ENCODE measurements around the gene ZBTB40.

Gene ZBTB40

GRCh38 chr1:22553991-22554522 lies 102.4 kb downstream of the ZBTB40 start:
- in situ Hi-C loops (cut with HindIII; ENCODE audit: low sequenced_read_pairs) = no loop called here

GRCh38 chr1:22555371-22555656 lies 103.7 kb downstream of the ZBTB40 start:
- in situ Hi-C loops (cut with HindIII; ENCODE audit: low sequenced_read_pairs) = no loop called here

- in situ Hi-C loops (cut with HindIII; ENCODE audit: low sequenced_read_pairs) = no loop called here
Measured at GRCh38 chr1:22556391-22557104, 104.9 kb downstream of the ZBTB40 start.

GRCh38 chr1:22557341-22557950 lies 105.8 kb downstream of the ZBTB40 start:
- in situ Hi-C loops (cut with HindIII; ENCODE audit: low sequenced_read_pairs) = no loop called here

DNA sequence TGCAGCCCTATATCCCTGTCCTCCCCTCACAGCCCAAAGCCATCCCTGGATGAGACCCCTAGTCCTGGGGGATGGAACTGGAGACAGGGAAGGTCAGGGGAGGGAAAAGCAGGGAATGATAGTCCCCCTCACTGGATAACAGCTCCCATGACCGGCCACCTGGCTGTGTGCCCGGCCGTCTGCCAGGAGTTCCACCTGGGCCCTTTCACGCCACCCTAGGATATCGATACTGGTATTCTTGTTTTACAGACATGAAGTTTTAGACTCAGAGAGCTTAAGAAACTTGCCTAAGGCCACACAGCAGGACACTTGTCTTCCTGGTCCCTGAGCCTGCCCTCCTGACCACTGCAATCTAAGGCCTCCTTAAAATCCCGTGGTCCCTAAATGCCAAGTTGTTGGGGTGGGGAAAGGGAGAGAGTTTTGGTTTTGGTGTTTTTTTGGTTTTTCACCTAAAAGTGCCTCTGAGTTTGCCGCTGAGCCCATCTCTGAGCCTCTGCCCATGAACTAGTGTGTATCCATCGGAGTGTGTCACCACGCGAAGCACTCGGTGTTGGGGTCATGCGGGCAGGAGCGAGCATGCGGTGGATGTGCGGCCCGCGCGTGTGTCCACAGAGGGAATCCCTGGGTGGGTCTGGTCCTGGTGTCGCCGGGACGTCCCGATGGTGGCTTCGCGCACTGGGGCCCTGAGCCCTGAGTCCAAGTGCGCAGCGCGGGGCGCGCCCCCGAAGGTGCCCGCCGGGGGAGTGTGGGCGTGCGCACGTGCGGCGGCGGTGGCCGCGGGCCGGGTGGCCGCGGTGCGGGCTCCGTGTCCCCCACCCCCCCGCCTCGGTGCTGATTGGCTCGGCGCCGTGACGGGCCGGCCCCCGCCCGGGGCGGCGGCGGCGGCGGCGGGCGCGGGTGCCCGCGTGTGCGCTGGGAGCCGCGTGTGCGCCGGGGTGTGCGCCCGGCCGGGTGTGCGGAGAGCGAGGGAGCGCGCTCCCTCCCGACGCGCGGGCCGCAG lies 111.2 kb downstream of the ZBTB40 start, which contains the start of gene EPHA8:
Gene EPHA8, plus strand, starts transcription at position 906 of the 1,000 bp plus-strand sequence. CDS start 147 bp downstream, outside the sequence.
- in situ Hi-C loops (cut with HindIII; ENCODE audit: low sequenced_read_pairs) = no loop called here

GRCh38 chr1:22563671-22564602 lies 112.3 kb downstream of the ZBTB40 start:
- in situ Hi-C loops (cut with HindIII; ENCODE audit: low sequenced_read_pairs) = no loop called here

DNA sequence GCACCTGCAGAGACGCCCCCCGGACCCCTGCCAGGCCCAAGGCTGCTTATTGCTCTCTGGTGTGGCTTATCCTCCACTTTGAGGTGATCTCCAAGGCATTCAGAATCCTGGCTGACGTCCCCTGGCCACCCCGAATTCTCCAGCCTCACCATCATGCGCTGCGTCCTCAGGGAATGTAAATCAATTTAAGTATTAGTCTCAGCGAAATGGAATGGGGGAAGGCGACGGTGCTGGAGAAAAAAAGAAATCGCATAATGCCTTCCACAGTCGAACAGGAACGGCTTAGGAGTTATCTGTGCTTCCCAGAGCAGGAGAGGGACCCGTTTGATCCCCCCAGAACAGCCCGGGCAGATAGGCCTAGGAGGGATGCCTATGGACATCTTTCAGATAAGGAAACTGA lies 114.5 kb downstream of the ZBTB40 start:
- in situ Hi-C loops (cut with HindIII; ENCODE audit: low sequenced_read_pairs) = no loop called here

DNA sequence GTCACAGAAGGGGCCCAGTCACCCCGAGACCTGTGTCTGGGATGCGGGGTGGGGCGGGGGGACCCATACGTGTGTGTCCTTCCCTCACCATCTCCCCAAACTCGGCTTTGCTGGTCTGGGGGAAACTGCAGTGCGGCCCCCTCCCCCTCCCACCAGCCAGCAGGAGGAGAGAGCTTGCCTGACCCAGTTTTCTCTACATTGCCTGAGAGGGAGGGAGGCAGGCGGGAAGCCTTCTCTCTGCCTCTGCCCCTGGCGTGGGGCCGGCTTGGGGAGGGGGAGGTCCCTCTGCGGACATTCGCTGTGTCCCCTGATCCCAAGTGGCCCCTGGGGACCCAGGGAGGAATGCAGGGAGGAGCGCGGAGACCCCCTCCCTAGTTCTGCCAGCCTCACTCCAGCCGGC lies 115.5 kb downstream of the ZBTB40 start:
- in situ Hi-C loops (cut with HindIII; ENCODE audit: low sequenced_read_pairs) = no loop called here

- in situ Hi-C loops (cut with HindIII; ENCODE audit: low sequenced_read_pairs) = no loop called here
Measured at GRCh38 chr1:22567994-22568393, 116.3 kb downstream of the ZBTB40 start.

- in situ Hi-C loops (cut with HindIII; ENCODE audit: low sequenced_read_pairs) = no loop called here
Measured at GRCh38 chr1:22569269-22569668, 117.6 kb downstream of the ZBTB40 start.

- in situ Hi-C loops (cut with HindIII; ENCODE audit: low sequenced_read_pairs) = no loop called here
Measured at GRCh38 chr1:22570140-22570909, 118.7 kb downstream of the ZBTB40 start.

- in situ Hi-C loops (cut with HindIII; ENCODE audit: low sequenced_read_pairs) = no loop called here
Measured at GRCh38 chr1:22572818-22573217, 121.2 kb downstream of the ZBTB40 start.

DNA sequence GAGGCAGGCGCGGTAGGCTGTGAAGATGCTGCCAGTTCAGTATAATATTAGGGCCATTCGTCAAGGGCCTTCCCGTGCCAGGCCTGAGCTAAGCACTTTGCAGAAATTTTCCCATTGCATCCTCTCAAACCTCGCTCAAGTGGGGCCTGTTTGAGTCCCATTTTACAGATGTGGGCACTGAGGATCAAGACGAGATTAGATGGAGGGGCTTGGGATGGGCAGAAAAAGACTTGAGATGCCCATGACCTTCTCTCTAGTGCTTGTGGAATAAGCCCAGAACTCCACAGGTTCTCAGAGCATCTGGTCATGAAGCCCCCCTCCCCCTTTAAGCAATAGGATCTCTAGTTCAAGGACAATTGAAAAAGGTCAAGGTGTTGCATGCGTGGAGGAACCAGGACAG lies 121.6 kb downstream of the ZBTB40 start:
- in situ Hi-C loops (cut with HindIII; ENCODE audit: low sequenced_read_pairs) = no loop called here

- in situ Hi-C loops (cut with HindIII; ENCODE audit: low sequenced_read_pairs) = no loop called here
Measured at GRCh38 chr1:22575532-22576149, 124.0 kb downstream of the ZBTB40 start.

- in situ Hi-C loops (cut with HindIII; ENCODE audit: low sequenced_read_pairs) = no loop called here
Measured at GRCh38 chr1:22576150-22576544, 124.5 kb downstream of the ZBTB40 start.

DNA sequence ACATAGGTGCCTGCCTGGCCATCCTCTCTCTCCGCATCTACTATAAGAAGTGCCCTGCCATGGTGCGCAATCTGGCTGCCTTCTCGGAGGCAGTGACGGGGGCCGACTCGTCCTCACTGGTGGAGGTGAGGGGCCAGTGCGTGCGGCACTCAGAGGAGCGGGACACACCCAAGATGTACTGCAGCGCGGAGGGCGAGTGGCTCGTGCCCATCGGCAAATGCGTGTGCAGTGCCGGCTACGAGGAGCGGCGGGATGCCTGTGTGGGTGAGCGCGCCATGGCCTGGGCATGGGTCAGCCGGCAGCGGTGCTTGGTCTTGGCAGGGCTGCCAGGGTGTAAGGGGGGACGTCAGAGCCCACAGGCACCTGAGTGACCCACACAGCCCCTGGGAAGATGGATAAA lies 125.0 kb downstream of the ZBTB40 start:
- in situ Hi-C loops (cut with HindIII; ENCODE audit: low sequenced_read_pairs) = no loop called here

GRCh38 chr1:22578732-22579361 lies 127.2 kb downstream of the ZBTB40 start:
- in situ Hi-C loops (cut with HindIII; ENCODE audit: low sequenced_read_pairs) = no loop called here

DNA sequence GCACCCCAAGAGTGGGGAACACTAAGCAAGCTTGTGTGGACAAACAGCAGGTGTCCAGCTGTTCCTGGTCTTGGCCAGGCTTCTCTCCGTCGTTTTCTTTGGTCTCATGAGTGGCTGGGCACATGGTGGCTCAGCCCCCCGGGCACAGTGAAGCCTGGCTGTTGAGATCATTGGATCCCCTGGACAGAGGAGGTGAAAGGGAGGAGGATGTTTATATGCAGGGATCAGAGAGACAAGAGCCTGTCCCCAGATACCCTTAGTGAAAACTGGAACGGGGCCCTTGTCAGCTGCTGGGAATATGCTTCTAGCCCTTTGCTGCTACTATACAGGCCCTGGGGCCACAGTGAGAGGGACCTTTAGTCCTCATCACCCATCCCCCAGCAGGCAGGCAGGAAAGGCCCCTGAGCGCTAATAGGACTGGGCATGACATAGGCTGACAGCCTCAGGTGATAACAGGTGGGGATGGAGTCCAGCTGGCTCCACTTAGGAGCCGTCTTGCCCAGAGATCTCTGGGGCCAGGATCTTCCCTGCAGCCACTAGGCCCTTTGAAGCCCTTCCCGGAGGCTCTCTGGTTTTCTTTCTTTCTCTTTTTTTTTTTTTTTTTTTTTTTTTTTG lies 128.0 kb downstream of the ZBTB40 start:
- in situ Hi-C loops (cut with HindIII; ENCODE audit: low sequenced_read_pairs) = no loop called here

Measured in DLD1 (cell line).